ENCODE measurements around the gene SETD1A. TPM values are rescaled to one million over a fixed set of nuclear protein-coding genes. Genes with fewer than 3 reads are reported as not detected.
"Not testable (repeated sequence)": the region's sequence is repeated elsewhere in the genome, so short reads cannot be mapped to it uniquely, and the experiment has no call there.

Gene SETD1A
- total RNA-seq, 1 donor: 5.3 TPM

GRCh38 chr16:31009120-31009519 is 51.6 kb downstream of the SETD1A start:
- no peak for DNase-seq (ENCODE audit: low read depth)
- no peak for TF ChIP-seq CTCF (IDR thresholded peaks at IDR 0.05; ENCODE audit: insufficient read depth, low read length)
- no peak overlapping the region for H3K4me3 ChIP-seq (ENCODE audit: low read depth, low read length)

GRCh38 chr16:31009894-31010584 is 52.5 kb downstream of the SETD1A start:
- H3K4me3 ChIP-seq (ENCODE audit: low read depth, low read length): peak overlapping the region; percentile 51
- TF ChIP-seq CTCF (IDR thresholded peaks at IDR 0.05; ENCODE audit: insufficient read depth, low read length): peak; percentile 7
- no peak for DNase-seq (ENCODE audit: low read depth)

- TF ChIP-seq CTCF (IDR thresholded peaks at IDR 0.05; ENCODE audit: insufficient read depth, low read length): no peak
- no peak for DNase-seq (ENCODE audit: low read depth)
- peak within 1 kb of the TSS; percentile 51 for H3K4me3 ChIP-seq (ENCODE audit: low read depth, low read length)
Measured at GRCh38 chr16:31010585-31011325, 53.2 kb downstream of the SETD1A start, which contains the start of gene STX1B. STX1B (minus strand) TSS chr16:31010638; CDS start chr16:31010396, 242 bp downstream.

- DNase-seq (ENCODE audit: low read depth); H3K4me3 ChIP-seq (ENCODE audit: low read depth, low read length): not testable (repeated sequence)
Measured at GRCh38 chr16:31011815-31012214, 54.3 kb downstream of the SETD1A start.

- DNase-seq (ENCODE audit: low read depth); H3K4me3 ChIP-seq (ENCODE audit: low read depth, low read length): not testable (repeated sequence)
Measured at GRCh38 chr16:31013292-31013691, 55.7 kb downstream of the SETD1A start.

GRCh38 chr16:31016018-31016417 is 58.5 kb downstream of the SETD1A start:
- DNase-seq (ENCODE audit: low read depth): no peak
- TF ChIP-seq CTCF (IDR thresholded peaks at IDR 0.05; ENCODE audit: insufficient read depth, low read length): no peak
- H3K4me3 ChIP-seq (ENCODE audit: low read depth, low read length): no peak overlapping the region

- not testable (repeated sequence) for H3K4me3 ChIP-seq (ENCODE audit: low read depth, low read length); DNase-seq (ENCODE audit: low read depth)
Measured at GRCh38 chr16:31017756-31018155, 60.2 kb downstream of the SETD1A start.

GRCh38 chr16:31020536-31020935 is 63.0 kb downstream of the SETD1A start:
- TF ChIP-seq CTCF (IDR thresholded peaks at IDR 0.05; ENCODE audit: insufficient read depth, low read length): no peak
- DNase-seq (ENCODE audit: low read depth): no peak
- H3K4me3 ChIP-seq (ENCODE audit: low read depth, low read length): no peak overlapping the region
